ENCODE data around the gene PDCD1. TPM values are rescaled to one million over a fixed set of nuclear protein-coding genes. Genes with fewer than 3 reads are reported as not detected.

PDCD1 gene
- total and polyA plus RNA-seq, 2 of the 8 experiments (the other 6 are each of a cell fraction or from before 2014, with no cell fraction given), result 0.48 to 1.1 TPM

- H3K23ac ChIP-seq (ENCODE audit: insufficient read length), result no peak overlapping the region
- POLR2A ChIA-PET (ENCODE audit: partially characterized antibody), result no interaction called here
- TF ChIP-seq ASH2L (IDR thresholded peaks at IDR 0.05; ENCODE audit: low read length) (no peak), KDM4A (IDR thresholded peaks at IDR 0.05; ENCODE audit: low read depth, low read length, severe bottlenecking) (no peak), JUN (IDR thresholded peaks at IDR 0.05; ENCODE audit: low read depth, low read length) (no peak), TAF1 (IDR thresholded peaks at IDR 0.05; ENCODE audit: low read depth, low read length) (no peak), BCL11A (IDR thresholded peaks at IDR 0.05; ENCODE audit: low read depth in 2 of 2, low read length in 2 of 2) (no peak), SP2 (IDR thresholded peaks at IDR 0.05; ENCODE audit: low read length) (no peak), CEBPB (IDR thresholded peaks at IDR 0.05; ENCODE audit: low read depth, low read length) (no peak), PHF8 (conservative IDR thresholded peaks at IDR 0.05; ENCODE audit: low read depth, low read length) (no peak), NANOG (IDR thresholded peaks at IDR 0.05; ENCODE audit: insufficient read depth, low read depth, low read length, poor library complexity, severe bottlenecking) (no peak), NRF1 (IDR thresholded peaks at IDR 0.05; ENCODE audit: low read depth, low read length) (no peak), RFX5 (IDR thresholded peaks at IDR 0.05; ENCODE audit: borderline replicate concordance, low read depth, low read length) (no peak), POLR2A (IDR thresholded peaks at IDR 0.05; ENCODE audit: control extremely low read depth in 1 of 2, low read depth in 2 of 2, low read length in 2 of 2) (no peak), BACH1 (IDR thresholded peaks at IDR 0.05; ENCODE audit: low read length) (no peak), CBX5 (IDR thresholded peaks at IDR 0.05; ENCODE audit: low read depth, low read length) (no peak), SAP30 (IDR thresholded peaks at IDR 0.05; ENCODE audit: insufficient read depth, insufficient replicate concordance, low read length) (no peak)
Measured at GRCh38 chr2:241886840-241887447, 28.2 kb upstream of the PDCD1 start.

More at GRCh38 chr2:241886840-241887447, 28.2 kb upstream of the PDCD1 start:
- Histone ChIP-seq H4K20me1 (replicated peaks in 1 of 2; ENCODE audit: control insufficient read depth in 1 of 2, insufficient read depth in 2 of 2, low read length in 2 of 2) (no peaks in the 10 kb centered on the region), H2BK5ac (ENCODE audit: low read depth, low read length) (no peak overlapping the region), H3K9ac (replicated peaks in 1 of 4; ENCODE audit: extremely low read depth in 1 of 4, low read depth in 3 of 4, low read length in 3 of 4) (no peak overlapping the region), H2BK120ac (replicated peaks; ENCODE audit: low read depth, low read length) (no peak overlapping the region), H4K91ac (replicated peaks; ENCODE audit: insufficient read length, low read length) (no peak overlapping the region), H3K56ac (replicated peaks; ENCODE audit: insufficient read length, low read depth, low read length) (no peak overlapping the region), H3K4me3 (ENCODE audit: extremely low read depth in 1 of 4, insufficient read depth in 2 of 4, low read depth in 3 of 4, low read length in 4 of 4) (no peak overlapping the region), H3K4ac (replicated peaks; ENCODE audit: insufficient read length, low read depth, low read length) (no peak overlapping the region), H2AFZ (ENCODE audit: low read length) (no peak overlapping the region), H3K4me2 (ENCODE audit: insufficient read depth in 1 of 2, low read depth in 2 of 2, low read length in 2 of 2) (no peak overlapping the region), H4K5ac (ENCODE audit: insufficient read length, low read depth, low read length) (no peak overlapping the region), H2BK15ac (ENCODE audit: low read length) (0 out of 2 replicates have a peak overlapping the region, but pooled peaks have one; percentile 18), H3K14ac (ENCODE audit: insufficient read length) (no peak overlapping the region), H4K8ac (ENCODE audit: extremely low read depth, insufficient read depth, low read length) (no peak overlapping the region), H3K4me1 (replicated peaks in 1 of 4; ENCODE audit: control insufficient read depth in 3 of 4, insufficient read depth in 4 of 4, low read length in 3 of 4) (peaks cover 3 to 11% (median 8%) of the 10 kb centered on the region in 4 experiments), H3K79me2 (ENCODE audit: control insufficient read depth in 1 of 2, insufficient read depth in 2 of 2, low read length in 2 of 2) (no peaks in the 10 kb centered on the region), H3K23me2 (ENCODE audit: low read depth, low read length) (no peaks in the 10 kb centered on the region), H3K9me3 (ENCODE audit: insufficient read depth in 2 of 2, low read depth in 1 of 2, low read length in 1 of 2) (peaks cover 0 to 4% of the 10 kb centered on the region in 2 experiments; a peak in 1 of 4 replicates), H2BK20ac (ENCODE audit: low read length) (peak overlapping the region; percentile 80; the same call in 1 of the 2 replicates), H3K27me3 (replicated peaks in 1 of 4; ENCODE audit: control insufficient read depth in 3 of 4, extremely low read depth in 1 of 4, insufficient read depth in 3 of 4, low read length in 3 of 4) (no peaks in the 10 kb centered on the region), H2BK12ac (ENCODE audit: low read depth, low read length) (peak overlapping the region; percentile 39; the same call in 1 of the 2 replicates), H3K27ac (ENCODE audit: low read depth, low read length) (no peak overlapping the region), H3K18ac (ENCODE audit: extremely low read depth, low read length) (0 out of 2 replicates have a peak overlapping the region, but pooled peaks have one; percentile 27), H3K36me3 (ENCODE audit: control insufficient read depth in 2 of 4, insufficient read depth in 4 of 4, low read length in 3 of 4) (no peaks in the 10 kb centered on the region), H3K79me1 (ENCODE audit: low read depth, low read length) (no peaks in the 10 kb centered on the region), H2AK5ac (ENCODE audit: low read depth, low read length) (no peak overlapping the region)
- CTCF ChIA-PET (ENCODE audit: partially characterized antibody), result no interaction called here
- no peak for FAIRE-seq
- WGBS, 2 experiments (ENCODE audit: extremely low coverage in 1 of 2, insufficient coverage in 1 of 2, insufficient read length in 1 of 2, insufficient replicate concordance in 2 of 2, low coverage in 1 of 2, low lambda C conversion rate in 2 of 2, missing lambda C conversion rate in 1 of 2), result 91% methylated on average over 19 of the region's 19 CpGs; no CpG with 5 or more reads in 1 of the 2 experiments
- no peak for DNase-seq (ENCODE audit: low read depth in 1 of 2, low spot score in 2 of 2)

All from H1 (cell line).